GM18867 (cell line): Measurements from ENCODE around the gene ICA1L.
"Not testable (repeated sequence)": the region's sequence is repeated elsewhere in the genome, so short reads cannot be mapped to it uniquely, and the experiment has no call there.

Source experiments
- ATAC-seq: cut with Tn5 transposase; IDR thresholded peaks from one replicate; pipeline ENCODE4 v1.9.1; 2021; ENCODE audit warnings: mild to moderate bottlenecking, moderate library complexity; ENCODE audit not compliant: unreplicated experiment

The ICA1L gene

DNA sequence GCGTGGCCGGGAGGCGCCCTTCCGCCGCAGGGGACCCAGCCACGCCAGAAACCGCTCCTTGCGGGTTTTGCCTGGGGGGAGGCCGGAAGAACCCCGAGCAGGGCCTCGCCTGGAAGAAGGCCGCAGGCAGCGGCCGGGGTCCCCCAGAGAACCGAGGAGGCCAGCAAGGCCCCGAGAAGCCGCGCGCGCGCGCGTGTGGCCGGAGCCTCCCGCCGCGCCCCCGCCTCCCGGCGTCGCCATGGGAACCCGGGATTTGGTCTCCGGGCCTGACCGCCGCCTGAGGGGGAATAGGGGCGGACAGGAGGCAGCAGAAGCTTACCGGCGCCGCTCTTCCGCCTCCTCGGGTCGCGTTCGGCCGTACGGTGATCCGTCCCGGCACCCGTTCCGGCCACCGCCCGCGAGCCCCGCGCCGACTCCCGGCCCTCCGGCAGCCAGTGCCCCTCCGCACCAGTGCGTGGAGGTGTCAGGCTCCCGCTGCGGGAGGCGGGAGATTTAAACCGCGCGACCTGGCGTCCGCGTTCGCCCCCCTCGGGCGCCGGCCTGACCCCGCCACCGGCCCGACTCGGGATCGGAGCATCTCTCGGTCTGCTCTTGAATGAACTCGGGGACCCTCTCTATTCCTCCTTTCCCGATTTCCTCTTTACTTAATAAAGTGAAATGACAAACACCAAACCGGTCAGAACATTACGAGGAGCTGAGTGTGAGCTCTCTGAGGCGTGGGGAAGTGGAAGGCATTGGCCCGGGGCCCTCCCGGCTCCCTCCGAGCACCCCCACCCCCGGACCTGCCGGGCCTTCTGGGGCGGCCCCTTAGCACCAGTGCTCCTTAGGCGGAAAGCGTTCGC lies at the start of gene ICA1L:
Gene ICA1L, minus strand, starts transcription at position 467 of the 842 bp plus-strand sequence. CDS start 42,757 bp downstream, outside the sequence.
- ATAC-seq: peak; percentile 60

GRCh38 chr2:202918860-202919259 lies 47.3 kb upstream of the ICA1L start:
- ATAC-seq: no peak

GRCh38 chr2:202912342-202913201 lies 41.0 kb upstream of the ICA1L start:
- peak; percentile 65 for ATAC-seq

- peak; percentile 78 for ATAC-seq
Measured at GRCh38 chr2:202911512-202912341, 40.2 kb upstream of the ICA1L start, which contains the start of the genes CARF and WDR12. Gene CARF (plus strand): TSS chr2:202912275. CDS start chr2:202941903, 29,628 bp downstream. Gene WDR12 (minus strand): TSS chr2:202911673. CDS start chr2:202911476, 197 bp downstream.

GRCh38 chr2:202911203-202911511 lies 39.6 kb upstream of the ICA1L start:
- peak; percentile 9 for ATAC-seq

DNA sequence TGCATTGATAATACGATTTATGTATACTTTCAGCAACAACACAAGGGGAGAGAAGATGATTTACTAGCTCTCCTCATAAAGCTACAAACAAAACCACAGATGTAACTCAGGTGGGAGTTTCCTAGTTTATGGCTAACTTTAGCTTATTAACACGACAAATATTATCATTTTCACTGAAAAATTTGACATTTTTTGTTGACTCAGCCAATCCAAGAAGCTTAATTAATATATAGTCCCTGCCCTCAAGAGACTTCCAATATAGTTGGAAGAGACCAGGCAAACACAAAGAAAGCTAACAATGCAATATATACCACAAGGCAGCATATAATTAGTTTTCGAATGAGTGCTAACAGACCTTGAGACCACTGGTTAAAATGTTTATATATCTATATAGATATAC lies 39.1 kb upstream of the ICA1L start:
- no peak for ATAC-seq

GRCh38 chr2:202910250-202910649 lies 38.7 kb upstream of the ICA1L start:
- ATAC-seq: not testable (repeated sequence)

DNA sequence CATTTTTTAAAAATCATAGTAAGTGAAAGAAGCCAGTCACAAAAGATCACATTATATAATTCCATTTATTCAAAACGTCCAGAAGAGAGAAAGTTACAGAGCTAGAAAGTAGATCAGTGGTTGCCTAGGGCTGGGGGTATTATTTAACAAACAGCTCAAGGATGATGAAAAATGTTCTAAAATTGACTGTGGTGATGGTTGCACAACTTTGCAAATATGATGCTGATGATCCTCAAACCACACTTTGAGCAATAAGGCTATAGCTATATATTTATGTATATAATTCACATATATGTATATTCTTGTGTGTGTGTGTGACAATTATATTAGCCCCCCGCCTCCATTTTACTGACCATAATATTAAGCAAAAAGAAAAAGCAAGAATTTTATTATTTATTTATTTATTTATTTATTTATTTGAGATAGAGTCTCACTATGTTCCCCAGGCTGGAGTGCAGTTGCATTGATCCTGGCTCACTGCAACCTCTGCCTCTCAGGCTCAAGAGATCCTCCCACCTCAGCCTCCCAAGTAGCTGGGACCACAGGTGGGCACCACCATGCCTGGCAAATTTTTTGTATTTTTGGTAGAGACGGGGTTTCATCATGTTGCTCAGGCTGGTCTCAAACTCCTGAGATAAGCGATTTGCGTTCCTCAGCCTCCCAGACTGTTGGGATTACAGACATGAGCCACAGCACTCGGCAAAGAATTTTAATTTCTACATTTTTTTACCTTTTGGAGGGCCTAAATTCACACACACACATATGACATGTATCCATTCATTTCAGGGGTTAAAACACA lies 38.0 kb upstream of the ICA1L start:
- no peak for ATAC-seq

DNA sequence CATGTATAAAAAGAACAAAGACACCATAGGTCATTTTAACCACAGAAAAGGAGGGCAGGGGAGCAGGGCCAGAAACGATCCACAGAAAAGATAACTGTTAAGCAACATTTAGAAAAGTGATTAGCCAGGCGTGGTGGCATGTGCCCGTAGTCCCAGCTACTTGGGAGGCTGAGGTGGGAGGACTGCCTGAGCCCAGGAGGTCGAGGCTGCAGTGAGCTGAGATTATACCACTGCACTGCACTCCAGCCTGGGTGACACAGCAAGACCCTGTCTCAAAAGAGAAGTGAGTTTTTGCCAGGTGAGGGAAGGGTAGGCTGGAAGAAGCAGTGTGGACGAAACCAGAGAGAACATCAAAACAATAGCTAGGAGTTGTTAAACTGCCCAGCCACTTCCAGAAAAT lies 36.6 kb upstream of the ICA1L start:
- no peak for ATAC-seq

DNA sequence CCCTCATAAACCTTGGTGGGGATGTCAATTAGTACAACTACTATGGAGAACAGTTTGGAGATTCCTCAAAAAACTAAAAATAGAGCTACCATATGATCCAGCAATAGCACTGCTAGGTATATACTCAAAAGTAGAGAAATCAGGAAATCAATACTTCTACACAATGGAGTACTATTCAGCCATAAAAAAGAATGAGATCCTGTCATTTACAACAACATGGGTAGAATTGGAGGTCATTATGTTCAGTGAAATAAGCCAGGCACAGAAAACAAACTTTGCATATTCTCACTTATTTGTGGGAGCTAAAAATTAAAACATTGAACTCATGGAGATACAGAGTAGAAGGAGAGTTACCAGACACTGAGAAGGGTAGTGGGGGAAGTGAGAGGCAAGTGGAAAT lies 33.9 kb upstream of the ICA1L start:
- ATAC-seq: not testable (repeated sequence)

GRCh38 chr2:202885190-202885589 lies 13.6 kb upstream of the ICA1L start:
- ATAC-seq: no peak

DNA sequence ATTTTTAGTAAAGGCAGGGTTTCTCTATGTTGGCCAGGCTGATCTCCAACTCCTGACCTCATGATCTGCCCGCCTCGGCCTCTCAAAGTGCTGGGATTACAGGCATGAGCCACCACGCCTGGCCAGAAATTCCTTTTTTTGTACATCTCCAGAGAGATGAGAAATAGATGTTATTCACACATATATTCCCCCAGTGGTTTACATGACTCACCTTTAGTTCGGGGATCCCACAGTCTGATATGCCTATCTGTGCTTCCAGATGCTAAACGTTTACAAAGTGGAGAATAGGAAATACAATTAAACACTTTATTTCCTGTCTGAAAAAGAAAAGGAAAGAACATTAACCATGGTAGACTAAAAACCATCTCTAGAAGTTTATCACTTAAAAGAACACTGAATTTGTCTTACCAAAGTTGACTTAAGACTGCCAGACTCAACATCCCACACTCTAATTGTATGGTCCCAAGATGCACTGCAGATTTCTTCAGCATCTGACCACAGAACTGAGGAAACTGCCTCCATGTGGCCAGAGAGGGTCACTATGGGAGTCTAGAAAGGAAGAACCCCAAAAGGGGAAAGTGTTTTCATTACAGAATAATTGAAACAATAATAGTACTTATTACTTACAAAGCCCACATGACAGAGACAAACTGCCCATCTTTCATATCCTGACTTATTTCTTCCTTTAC lies 12.6 kb upstream of the ICA1L start:
- no peak for ATAC-seq

DNA sequence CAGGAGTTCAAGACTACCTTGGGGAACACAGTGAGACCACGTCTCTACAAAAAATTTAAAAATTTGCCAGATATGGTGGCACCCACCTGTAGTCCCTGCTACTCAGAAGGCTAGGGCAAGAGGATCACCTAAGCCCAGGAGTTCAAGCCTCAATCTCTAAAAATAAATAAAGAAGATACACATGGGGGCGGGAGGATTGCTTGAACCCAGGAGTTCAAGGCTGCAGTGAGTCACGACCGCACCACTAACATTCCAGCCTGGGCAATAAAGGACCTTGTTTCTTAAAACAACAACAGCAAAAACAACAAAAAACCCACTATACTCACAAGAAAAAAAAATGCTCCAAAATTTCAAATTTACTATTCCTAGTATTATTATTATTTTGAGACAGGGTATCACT lies 10.0 kb upstream of the ICA1L start:
- no peak for ATAC-seq

GRCh38 chr2:202877699-202878098 lies 6.1 kb upstream of the ICA1L start:
- ATAC-seq: no peak

DNA sequence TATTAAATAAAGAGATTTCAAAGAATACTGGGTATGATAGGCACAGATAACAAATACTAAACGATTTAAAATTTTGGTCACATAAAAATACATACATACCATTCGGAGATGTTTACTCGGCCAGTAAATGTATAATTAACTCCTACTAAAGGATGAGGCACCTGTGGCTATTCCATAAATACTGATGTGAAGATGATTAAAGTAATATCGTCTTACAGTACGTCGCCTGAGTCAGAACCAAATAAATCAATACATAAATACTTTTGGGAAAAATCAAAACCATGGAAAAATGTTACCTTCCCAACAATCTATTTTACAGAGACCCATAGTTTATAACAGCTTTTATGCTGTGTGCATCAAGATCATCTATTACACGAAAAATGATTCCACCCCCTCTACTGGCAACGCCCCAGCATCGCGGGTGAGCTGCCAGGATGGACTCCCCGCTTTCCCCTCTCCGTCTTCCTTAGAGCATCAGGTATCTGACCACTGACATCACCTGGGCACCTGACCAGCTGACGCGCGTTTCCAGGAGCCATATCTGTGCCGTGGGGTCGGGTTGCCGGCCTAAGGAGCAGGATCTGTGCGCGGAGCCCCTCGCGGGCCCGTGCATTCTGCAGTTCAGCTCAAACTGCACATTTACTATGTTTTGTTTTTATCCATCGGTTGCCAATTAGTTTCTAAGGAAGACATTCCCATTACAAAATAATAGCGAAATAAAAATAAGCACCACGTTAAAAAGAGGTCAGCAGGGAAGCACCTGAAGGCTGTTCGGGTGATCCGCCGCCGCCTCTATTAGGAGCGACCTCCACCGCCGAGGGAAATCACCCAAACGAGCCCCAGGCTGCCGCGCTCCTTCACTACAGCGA lies 901 bp downstream of the ICA1L start:
- peak; percentile 68 for ATAC-seq

DNA sequence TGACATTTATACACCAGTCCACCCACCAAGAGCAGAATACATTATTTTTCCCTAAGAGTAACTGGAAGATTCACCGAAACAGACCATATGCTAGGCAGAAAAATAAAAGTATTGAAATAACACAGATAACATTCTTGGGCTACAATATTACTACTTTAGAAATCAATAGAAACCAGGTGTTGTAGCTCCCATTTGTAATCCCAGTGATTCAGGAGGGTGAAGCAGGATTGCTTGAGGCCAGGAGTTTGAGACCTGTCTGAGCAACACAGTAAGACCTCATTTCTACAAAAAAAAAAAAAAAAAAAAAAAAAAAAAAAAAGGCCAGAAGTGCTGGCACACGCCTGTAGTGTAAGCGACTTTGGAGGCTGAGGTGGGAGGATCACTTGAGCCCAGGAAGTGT lies 9.6 kb downstream of the ICA1L start:
- no peak for ATAC-seq

DNA sequence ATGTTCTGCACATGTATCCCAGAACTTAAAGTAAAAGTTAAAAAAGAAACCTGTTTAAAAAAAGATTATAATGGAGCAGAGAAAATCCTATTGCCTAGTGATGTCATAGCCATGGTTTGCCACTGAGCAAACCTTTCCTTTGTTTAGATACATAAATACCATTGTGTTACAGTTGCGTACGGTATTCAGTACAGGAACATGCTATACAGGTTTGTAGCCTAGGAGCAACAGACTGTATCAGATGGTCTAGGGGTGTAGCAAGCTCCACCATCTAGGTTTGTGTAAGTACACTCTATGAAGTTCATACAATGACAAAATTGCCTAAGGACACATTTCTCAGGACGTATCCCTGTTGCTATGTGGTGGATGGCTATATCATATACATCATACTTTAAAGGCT lies 13.0 kb downstream of the ICA1L start:
- no peak for ATAC-seq

DNA sequence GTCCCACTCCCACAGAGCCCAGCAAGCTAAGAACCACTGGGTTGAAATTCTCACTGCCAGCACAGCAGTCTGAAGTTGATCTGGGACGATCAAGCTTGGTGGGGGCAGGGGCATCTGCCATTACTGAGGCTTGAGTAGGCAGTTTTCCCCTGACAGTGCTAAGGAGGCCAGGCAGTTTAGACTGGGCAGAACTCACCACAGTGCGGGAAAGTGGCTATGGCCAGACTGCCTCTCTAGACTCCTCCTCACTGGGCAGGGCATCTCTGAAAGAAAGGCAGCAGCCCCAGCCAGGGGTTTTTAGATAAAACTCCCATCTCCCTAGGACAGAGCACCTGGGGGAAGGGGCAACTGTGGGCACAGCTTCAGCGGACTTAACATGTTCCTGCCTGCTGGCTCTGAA lies 22.2 kb downstream of the ICA1L start:
- peak; percentile 18 for ATAC-seq

DNA sequence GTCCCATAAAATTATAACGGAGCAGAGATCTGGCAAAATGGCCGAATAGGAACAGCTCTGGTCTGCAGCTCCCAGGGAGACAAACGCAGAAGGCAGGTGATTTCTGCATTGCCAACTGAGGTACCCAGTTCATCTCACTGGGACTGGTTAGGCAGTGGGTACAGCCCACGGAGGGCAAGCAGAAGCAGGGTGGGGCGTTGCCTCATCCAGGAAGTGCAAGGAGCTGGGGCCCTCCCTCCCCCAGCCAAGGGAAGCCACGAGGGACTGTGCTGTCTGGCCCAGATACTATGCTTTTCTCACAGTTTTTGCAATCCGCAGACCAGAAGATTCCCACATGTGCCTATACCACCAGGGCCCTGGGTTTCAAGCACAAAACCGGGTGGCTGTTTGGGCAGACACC lies 22.8 kb downstream of the ICA1L start:
- ATAC-seq: peak; percentile 76
